HL-60 (cell line): Measurements from ENCODE around the gene TOX2.

Experiments
- GABPA ChIP-seq: IDR thresholded peaks from 2 replicates; pipeline ENCODE4 v1.6.1; 2012; ENCODE audit warnings: low read depth
- TF ChIP-seq, protein P1 (sequence below): IDR thresholded peaks from one replicate; pipeline ENCODE4 v1.5.1; 2011; ENCODE audit warnings: low read length, control low read depth, inconsistent platforms; ENCODE audit not compliant: insufficient read depth

DNA sequence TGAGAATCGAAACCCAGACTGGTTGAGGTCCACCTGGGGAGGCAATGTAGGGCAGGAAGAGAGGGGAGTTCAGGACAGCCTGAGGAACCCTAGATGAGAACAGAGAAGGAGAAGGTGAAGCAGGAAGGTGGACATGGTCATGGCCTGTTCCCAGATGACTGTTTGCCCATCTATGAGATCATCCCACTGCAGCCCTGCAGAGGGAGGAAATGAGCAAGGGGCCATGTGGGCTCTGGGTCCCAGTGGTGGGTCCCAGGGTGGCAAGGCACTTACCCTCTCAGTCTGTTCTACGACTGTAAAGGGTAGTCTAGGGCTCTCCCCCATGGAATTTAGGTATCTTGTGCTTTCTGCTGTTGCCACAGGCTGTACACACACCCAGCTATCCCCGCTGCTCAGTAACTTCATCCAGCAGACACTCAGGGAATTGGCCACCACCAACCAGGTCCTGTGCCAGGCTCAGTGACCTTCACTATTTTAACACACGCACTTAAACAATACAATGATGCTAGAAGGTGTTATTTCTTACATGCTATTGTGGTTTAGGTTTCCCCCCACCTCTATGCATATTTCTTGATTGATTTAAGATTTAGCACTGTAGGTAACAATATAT lies 89.8 kb downstream of the TOX2 start:
- TF ChIP-seq, protein P1, sequence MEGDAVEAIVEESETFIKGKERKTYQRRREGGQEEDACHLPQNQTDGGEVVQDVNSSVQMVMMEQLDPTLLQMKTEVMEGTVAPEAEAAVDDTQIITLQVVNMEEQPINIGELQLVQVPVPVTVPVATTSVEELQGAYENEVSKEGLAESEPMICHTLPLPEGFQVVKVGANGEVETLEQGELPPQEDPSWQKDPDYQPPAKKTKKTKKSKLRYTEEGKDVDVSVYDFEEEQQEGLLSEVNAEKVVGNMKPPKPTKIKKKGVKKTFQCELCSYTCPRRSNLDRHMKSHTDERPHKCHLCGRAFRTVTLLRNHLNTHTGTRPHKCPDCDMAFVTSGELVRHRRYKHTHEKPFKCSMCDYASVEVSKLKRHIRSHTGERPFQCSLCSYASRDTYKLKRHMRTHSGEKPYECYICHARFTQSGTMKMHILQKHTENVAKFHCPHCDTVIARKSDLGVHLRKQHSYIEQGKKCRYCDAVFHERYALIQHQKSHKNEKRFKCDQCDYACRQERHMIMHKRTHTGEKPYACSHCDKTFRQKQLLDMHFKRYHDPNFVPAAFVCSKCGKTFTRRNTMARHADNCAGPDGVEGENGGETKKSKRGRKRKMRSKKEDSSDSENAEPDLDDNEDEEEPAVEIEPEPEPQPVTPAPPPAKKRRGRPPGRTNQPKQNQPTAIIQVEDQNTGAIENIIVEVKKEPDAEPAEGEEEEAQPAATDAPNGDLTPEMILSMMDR = no peak
- TF ChIP-seq GABPA = no peak
